Heart left ventricle (tissue), 13 donors: Measurements from ENCODE around the gene TMEM150B.

ENCODE experiments used
- POLR2A ChIP-seq, 2 donors: fragments of 450-650 bp; IDR thresholded peaks; one replicate each; pipeline ENCODE4 v1.6.1; 2017; ENCODE audit warnings: antibody characterized with exemption in 2 of 2, mild to moderate bottlenecking in 2 of 2, moderate library complexity in 2 of 2
- TF ChIP-seq, protein P1 (sequence below), 12 donors: fragments of 200-600 bp; sonication (generic) in 4 of 12; IDR thresholded peaks; one replicate each; pipeline versions ENCODE4 v1.5.0 to v1.8.0; 2018 to 2022; ENCODE audit warnings: antibody characterized with exemption in 12 of 12, mild to moderate bottlenecking in 5 of 12
- donor health status: ischemic (EF 13 %, LVEDD 7.1; RV severe dilation, severe dysfunction).
- donor health status: DM: no; HTN: yes; CAD: no.
- donor health status: DM: no; HTN: no; CAD: no.
- donor health status: ischemic (EF 25% LVEDD 6.9; RV normal size, moderate dysfunction).
- donor health status: ischemic (EF 25% LVEDD 5.7; RV mildly dilated, moderate dysfunction).
- donor health status: ischemic (EF 35%, LVEDD 5.7; RV mildly dilated, moderate dysfunction).
- donor health status: nonischemic (EF 11% LVEDD 7.7; RV severe dilation, severe dysfunction).
- donor health status: DM: yes; HTN: yes; CAD: no.
- donor health status: PGD.
- donor health status: ischemic (EF 29% LVEDD 5.4; RV normal size, mild dysfunction).
- donor health status: nonischemic (EF 23%, LVEDD 6.1; RV moderate dilation, normal function).

GRCh38 chr19:55266404-55266803 is 58.7 kb downstream of the TMEM150B start:
- TF ChIP-seq, protein P1, sequence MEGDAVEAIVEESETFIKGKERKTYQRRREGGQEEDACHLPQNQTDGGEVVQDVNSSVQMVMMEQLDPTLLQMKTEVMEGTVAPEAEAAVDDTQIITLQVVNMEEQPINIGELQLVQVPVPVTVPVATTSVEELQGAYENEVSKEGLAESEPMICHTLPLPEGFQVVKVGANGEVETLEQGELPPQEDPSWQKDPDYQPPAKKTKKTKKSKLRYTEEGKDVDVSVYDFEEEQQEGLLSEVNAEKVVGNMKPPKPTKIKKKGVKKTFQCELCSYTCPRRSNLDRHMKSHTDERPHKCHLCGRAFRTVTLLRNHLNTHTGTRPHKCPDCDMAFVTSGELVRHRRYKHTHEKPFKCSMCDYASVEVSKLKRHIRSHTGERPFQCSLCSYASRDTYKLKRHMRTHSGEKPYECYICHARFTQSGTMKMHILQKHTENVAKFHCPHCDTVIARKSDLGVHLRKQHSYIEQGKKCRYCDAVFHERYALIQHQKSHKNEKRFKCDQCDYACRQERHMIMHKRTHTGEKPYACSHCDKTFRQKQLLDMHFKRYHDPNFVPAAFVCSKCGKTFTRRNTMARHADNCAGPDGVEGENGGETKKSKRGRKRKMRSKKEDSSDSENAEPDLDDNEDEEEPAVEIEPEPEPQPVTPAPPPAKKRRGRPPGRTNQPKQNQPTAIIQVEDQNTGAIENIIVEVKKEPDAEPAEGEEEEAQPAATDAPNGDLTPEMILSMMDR (IDR thresholded peaks at IDR 0.05) = no peak
- no peak for TF ChIP-seq POLR2A (IDR thresholded peaks at IDR 0.05)
